Measurements from ENCODE around the gene SLC4A11.
A peak's percentile ranks its signal among the peaks of the same experiment; 100 is the strongest.

SLC4A11 gene

GRCh38 chr20:3246682-3247081, 7.7 kb upstream of the SLC4A11 start:
- DNase-seq (no peak), ATAC-seq (no peak)

- ATAC-seq: peak; percentile 40
- DNase-seq: no peak
Observed at GRCh38 chr20:3245711-3246110, 6.7 kb upstream of the SLC4A11 start.

GRCh38 chr20:3245156-3245555, 6.2 kb upstream of the SLC4A11 start:
- ATAC-seq: no peak
- no peak for DNase-seq

GRCh38 chr20:3244613-3245012, 5.6 kb upstream of the SLC4A11 start:
- DNase-seq: no peak
- no peak for ATAC-seq

GRCh38 chr20:3243718-3244358, 4.8 kb upstream of the SLC4A11 start:
- DNase-seq (no peak), ATAC-seq (no peak)

- ATAC-seq (no peak), DNase-seq (no peak)
Observed at GRCh38 chr20:3242172-3242692, 3.2 kb upstream of the SLC4A11 start.

GRCh38 chr20:3240776-3241363, 1.9 kb upstream of the SLC4A11 start:
- DNase-seq: no peak
- no peak for ATAC-seq

- DNase-seq: no peak
- no peak for ATAC-seq
Observed at GRCh38 chr20:3239867-3240775, 1.1 kb upstream of the SLC4A11 start.

GRCh38 chr20:3238616-3239025, 369 bp downstream of the SLC4A11 start:
- DNase-seq: peak; percentile 61
- ATAC-seq: peak; percentile 60

GRCh38 chr20:3237958-3238615, 903 bp downstream of the SLC4A11 start:
- no peak for ATAC-seq
- no peak for DNase-seq

GRCh38 chr20:3237011-3237957, 1.7 kb downstream of the SLC4A11 start:
- DNase-seq (no peak), ATAC-seq (no peak)

GRCh38 chr20:3235666-3236324, 3.2 kb downstream of the SLC4A11 start:
- ATAC-seq (no peak), DNase-seq (no peak)

GRCh38 chr20:3233991-3234498, 4.9 kb downstream of the SLC4A11 start:
- ATAC-seq (no peak), DNase-seq (no peak)

GRCh38 chr20:3233131-3233990, 5.6 kb downstream of the SLC4A11 start:
- no peak for ATAC-seq
- DNase-seq: no peak

GRCh38 chr20:3231889-3232588, 7.0 kb downstream of the SLC4A11 start:
- DNase-seq (no peak), ATAC-seq (no peak)

- DNase-seq (no peak), ATAC-seq (no peak)
Observed at GRCh38 chr20:3231116-3231515, 7.9 kb downstream of the SLC4A11 start.

GRCh38 chr20:3229798-3230197, 9.2 kb downstream of the SLC4A11 start:
- ATAC-seq (no peak), DNase-seq (no peak)

- ATAC-seq: no peak
Observed at GRCh38 chr20:3229158-3229557, 9.8 kb downstream of the SLC4A11 start.

GRCh38 chr20:3228750-3229032, 10.3 kb downstream of the SLC4A11 start:
- DNase-seq (no peak), ATAC-seq (no peak)

More at GRCh38 chr20:3229158-3229557, 9.8 kb downstream of the SLC4A11 start:
- no peak for DNase-seq
